GM18873 (cell line): ENCODE measurements around the gene MMEL1.
"Not testable (repeated sequence)": the region's sequence is repeated elsewhere in the genome, so short reads cannot be mapped to it uniquely, and the experiment has no call there.

Experiments
- ATAC-seq: cut with Tn5 transposase; IDR thresholded peaks from one replicate; pipeline ENCODE4 v1.9.1; 2021; ENCODE audit warnings: mild to moderate bottlenecking, moderate library complexity, moderate number of reproducible peaks; ENCODE audit not compliant: unreplicated experiment, low FRiP score

Gene MMEL1

DNA sequence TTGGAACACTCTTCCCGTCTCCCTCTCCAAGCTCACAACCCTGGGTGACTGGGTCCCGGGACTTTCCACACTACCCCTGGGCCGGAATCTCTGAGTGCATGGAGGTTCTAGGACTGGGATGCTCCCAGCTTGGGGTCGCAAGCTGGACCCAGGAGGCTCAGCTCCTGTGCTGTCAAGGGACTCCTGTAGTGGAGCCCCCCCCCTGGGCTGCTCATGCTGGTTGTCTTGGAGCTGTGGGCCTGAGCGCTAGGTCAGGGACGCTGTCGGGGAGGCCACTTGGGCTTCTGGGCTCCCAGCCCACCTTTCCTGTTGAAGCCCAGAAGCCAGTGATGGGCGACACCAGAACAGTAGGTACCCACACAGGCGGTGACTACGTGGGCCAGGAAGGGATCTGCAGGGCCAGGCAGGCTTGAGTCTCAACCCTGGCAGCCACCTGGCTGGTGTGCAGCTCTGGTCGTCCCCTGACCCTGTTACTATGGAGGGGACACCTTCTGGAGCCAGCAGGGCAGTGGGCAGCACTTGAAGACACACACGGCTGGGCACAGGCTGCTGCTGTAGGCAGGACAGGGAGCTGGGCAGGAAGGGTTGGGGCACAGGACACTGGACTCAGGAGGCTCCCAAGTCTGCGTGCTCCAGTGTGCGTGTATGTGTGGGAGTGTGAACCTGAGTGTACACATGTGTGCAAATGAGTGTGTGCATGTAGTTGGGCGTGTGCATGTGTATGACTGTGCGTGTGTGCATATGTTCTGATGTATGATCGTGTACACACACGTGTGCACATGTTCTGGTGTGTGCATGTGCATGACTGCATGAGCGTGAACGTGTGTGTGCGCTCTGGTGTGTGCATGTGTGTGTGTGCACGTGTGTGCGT lies 3.0 kb downstream of the MMEL1 start:
- ATAC-seq, result no peak

DNA sequence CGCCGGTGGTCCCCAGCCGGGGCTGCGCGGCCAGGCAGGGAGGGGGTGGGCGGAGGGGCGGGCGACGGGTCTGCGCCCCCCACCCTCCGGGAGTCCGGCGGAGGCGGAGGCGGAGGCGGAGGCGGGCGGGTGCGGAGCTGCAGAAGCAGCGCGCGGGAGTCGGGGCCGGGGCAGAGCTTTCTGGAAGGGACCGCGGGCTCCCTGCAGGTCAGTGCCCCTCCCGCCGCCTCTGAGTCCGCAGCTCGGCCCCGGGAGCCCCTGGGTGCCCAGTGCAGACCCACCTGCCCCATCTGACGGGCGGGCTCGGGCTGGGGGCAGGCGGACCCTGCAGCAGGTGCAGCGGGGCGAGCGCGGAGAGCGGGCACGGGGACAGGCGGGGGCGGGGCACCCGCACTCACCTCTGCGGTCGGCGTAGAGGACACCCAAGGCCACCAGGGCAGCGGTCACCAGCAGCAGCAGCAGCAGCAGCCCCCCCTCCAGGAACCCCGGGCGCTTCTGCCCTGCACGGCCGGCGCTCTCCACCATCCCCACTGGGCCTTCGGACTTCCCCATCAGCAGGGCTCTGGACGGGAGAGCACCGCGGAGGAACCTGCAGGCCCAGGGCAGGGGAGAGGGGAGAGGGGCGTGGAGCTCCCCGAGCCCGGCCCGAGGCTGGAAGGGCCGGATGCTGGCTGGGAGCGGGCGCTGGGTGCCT lies 3.7 kb downstream of the MMEL1 start:
- ATAC-seq, result no peak

DNA sequence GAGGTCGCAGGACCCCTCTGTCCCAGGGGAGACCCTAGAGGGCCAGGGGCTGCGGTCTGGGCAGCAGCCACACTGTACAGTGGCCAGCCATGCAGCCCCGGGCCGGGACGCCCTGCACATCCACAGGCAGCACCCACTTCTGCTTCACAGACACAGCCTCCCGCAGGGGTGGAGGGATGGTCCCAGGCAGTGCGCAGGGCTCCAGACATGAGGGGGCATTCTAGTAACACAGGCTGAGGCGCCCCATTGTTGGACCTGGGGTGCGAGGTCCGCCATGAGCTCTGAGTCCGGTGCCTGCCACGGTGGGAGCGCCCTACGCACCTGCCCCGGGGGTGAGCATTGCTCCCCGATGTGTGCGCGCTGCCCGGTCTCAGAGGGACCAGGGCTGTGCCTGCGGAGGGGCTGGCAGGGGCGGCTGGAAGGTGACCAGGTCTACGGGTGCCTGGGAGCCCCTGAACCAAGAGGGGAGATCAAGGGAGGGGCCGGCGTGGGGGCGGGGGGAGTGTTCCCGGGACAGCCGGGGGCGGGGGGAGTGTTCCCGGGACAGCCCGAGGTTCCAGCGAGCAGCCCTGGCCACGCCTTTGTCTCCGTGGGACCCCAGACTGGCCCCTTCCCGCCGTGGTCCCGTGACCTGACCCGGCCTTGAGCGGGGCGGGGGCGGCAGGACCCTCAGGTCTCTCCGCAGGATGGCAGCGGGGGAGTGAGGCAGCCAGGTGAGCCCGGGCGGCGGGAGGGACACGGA lies 4.5 kb downstream of the MMEL1 start:
- ATAC-seq, result no peak

GRCh38 chr1:2627746-2628145 lies 5.1 kb downstream of the MMEL1 start:
- no peak for ATAC-seq

- not testable (repeated sequence) for ATAC-seq
These were observed 7.1 kb downstream of the MMEL1 start for GRCh38 chr1:2625748-2626147.

GRCh38 chr1:2625311-2625710 lies 7.5 kb downstream of the MMEL1 start:
- no peak for ATAC-seq

GRCh38 chr1:2624735-2625300 lies 8.0 kb downstream of the MMEL1 start:
- no peak for ATAC-seq

- ATAC-seq, result no peak
These were observed 9.1 kb downstream of the MMEL1 start for GRCh38 chr1:2623571-2624337.

GRCh38 chr1:2617971-2618470 lies 14.8 kb downstream of the MMEL1 start:
- ATAC-seq, result no peak

DNA sequence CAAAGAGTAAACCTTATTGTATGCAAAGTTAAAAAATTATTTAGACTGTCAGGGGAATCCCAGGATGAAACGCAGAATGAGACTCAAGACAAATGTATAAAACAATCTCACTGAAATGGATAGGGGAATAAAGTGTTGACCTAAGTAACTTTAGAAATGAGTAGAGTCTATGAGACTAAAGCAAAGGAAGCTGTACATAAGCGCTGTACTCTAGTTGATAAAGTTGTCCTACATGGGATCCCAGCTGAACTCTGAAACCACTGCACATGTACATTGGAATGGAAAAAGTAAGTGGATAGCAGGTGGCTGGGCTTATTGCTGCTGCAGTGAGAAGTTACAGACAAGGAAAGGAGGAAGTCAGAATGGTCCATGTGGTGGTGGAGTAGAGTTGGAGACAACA lies 18.7 kb downstream of the MMEL1 start:
- no peak for ATAC-seq

GRCh38 chr1:2612591-2613365 lies 20.0 kb downstream of the MMEL1 start:
- ATAC-seq, result no peak

DNA sequence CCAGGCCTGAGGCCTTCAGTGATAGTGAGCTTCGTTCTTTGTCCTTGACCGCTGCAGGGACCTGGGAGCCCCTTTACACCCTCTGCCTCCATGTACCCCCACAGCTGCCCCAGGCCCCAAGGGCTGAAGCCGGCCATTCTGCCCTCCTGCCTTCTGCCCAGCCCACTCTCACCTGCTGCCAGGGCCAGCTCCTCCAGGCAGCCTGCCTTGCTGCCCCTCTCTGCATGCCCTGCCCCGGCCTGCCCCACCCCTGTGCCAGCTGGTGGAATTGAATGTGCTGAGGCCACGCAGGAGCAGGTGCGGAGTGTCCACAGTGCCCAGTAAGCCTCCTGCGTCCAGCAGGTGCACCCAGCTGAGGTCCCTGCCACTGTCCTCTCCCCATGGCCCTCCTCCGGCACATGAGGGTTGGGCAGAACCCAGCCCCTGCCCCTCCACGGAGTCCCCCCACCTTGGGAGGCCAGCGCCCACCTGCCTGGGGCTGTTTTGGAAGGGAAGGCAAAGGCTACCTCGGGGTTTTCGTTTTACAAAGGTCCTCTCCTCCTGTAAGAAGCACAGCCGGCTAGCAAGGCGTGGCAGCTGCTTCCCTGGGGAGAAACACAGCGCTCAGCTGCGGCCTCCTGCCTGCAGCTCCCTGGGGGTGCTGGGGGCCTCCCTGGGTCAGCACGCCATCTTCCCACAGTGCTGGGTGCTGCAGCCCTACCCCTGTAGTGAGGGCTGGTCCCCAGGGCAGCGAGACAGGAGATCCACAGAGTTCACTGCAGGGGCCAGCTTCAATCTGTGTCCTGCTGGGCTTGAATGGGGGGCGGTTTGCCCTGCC lies 21.0 kb downstream of the MMEL1 start:
- no peak for ATAC-seq

- no peak for ATAC-seq
These were observed 21.8 kb downstream of the MMEL1 start for GRCh38 chr1:2611031-2611501.

- no peak for ATAC-seq
These were observed 22.5 kb downstream of the MMEL1 start for GRCh38 chr1:2610036-2610959.

GRCh38 chr1:2609319-2610035 lies 23.3 kb downstream of the MMEL1 start:
- ATAC-seq, result no peak

GRCh38 chr1:2607641-2608091 lies 25.1 kb downstream of the MMEL1 start:
- no peak for ATAC-seq
